GM20000 (cell line): Measurements from ENCODE around the gene TSPAN4.
A peak's percentile ranks its signal among the peaks of the same experiment; 100 is the strongest.

Experiments used
- DNase-seq: peaks from one replicate; pipeline ENCODE4 v3.0.0; 2012; ENCODE audit warnings: low spot score
- TF ChIP-seq, protein P1 (sequence below): IDR thresholded peaks from 2 replicates; pipeline ENCODE4 v1.5.1; 2012; ENCODE audit warnings: mild to moderate bottlenecking, control low read depth; ENCODE audit errors: extremely low read depth, missing control alignments

Gene TSPAN4

GRCh38 chr11:845872-846495, 3.3 kb downstream of the TSPAN4 start:
- TF ChIP-seq, protein P1, sequence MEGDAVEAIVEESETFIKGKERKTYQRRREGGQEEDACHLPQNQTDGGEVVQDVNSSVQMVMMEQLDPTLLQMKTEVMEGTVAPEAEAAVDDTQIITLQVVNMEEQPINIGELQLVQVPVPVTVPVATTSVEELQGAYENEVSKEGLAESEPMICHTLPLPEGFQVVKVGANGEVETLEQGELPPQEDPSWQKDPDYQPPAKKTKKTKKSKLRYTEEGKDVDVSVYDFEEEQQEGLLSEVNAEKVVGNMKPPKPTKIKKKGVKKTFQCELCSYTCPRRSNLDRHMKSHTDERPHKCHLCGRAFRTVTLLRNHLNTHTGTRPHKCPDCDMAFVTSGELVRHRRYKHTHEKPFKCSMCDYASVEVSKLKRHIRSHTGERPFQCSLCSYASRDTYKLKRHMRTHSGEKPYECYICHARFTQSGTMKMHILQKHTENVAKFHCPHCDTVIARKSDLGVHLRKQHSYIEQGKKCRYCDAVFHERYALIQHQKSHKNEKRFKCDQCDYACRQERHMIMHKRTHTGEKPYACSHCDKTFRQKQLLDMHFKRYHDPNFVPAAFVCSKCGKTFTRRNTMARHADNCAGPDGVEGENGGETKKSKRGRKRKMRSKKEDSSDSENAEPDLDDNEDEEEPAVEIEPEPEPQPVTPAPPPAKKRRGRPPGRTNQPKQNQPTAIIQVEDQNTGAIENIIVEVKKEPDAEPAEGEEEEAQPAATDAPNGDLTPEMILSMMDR: no peak
- no peak for DNase-seq

- TF ChIP-seq, protein P1: no peak
- no peak for DNase-seq
Observed at GRCh38 chr11:846496-847098, 3.9 kb downstream of the TSPAN4 start.

GRCh38 chr11:847876-848275, 5.2 kb downstream of the TSPAN4 start:
- TF ChIP-seq, protein P1: no peak
- no peak for DNase-seq

- DNase-seq: peak; percentile 92
- TF ChIP-seq, protein P1: peak; percentile 84
Observed at GRCh38 chr11:848380-848931, 5.8 kb downstream of the TSPAN4 start.

DNA sequence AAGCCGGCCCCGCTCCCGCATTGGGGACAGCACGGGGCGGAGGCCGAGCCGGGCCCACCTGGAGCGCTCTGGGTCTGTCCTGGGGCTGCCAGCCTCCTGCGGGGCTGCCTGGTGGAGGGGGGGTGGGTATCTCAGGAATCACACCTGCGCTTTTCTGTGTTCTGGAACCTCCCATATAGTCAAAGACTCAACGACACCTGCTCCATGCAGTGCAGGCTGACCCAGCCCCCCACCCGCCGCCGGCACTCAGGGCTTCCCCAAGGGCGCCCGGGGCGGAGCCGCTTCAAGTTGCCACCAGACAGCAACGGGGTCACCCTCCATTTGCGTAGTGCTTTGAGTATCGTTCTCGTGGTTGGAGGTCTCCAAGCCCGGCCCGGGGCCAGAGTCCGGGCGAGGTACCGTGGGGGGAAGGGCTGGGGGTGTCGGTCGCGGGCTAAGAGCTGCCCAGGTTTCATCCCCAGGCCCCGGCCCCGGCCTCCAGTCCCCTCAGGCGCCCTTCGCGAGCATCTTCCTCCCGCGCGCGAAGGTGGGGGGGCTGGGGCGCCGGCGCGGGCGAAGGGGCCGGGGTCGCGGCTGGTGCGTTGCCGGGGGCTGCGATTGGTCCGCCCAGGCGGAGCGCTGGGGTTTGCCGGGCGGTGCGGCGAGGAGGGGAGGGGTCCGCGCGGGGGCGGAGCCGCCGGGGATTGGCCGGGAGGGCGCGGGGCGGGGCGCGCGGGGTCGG, 6.6 kb downstream of the TSPAN4 start:
- peak; percentile 77 for DNase-seq
- TF ChIP-seq, protein P1: no peak

DNA sequence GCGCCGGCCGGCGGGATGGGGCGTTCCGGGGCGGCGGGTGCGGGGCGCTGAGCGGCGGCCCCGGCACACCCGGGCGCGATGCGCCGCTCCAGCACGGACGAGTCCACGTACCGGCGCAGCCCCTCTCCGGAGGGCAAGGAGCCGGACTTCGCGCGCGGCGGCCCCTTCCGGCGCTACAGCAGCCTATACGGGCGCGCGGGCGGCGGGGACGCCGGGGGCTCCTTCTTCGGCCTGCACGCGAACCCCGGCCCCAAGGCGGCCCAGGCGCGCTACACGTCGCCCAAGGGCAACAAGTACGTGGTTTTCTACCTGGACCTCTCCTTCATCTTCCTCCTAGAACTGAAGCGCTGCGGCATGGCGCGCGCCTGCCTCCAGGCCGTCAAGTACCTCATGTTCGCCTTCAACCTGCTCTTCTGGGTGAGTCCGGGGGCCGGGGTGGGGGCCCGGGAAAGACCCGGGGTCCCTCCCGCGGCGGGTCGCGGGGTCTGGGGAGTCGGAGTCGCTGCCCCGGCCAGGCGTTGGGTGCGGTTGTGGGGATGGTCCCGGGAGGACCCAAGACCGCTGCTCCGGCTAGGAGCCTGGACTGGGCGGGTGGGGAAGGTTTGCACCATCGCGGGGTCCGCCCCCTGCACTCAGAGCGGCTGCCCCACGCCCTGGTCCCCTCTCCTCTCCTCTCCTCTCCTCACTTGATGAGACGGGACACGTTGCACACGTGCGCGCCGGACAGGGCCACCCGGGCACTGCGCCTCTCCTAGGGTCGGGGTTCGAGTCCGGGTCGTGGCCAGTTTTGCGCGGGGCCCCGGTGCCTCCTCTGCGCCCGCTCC, 7.5 kb downstream of the TSPAN4 start:
- TF ChIP-seq, protein P1: no peak
- no peak for DNase-seq
